IPS DF 4.7 (cell line): ENCODE results near the gene TNFRSF25.
"Not testable (repeated sequence)": the region's sequence is repeated elsewhere in the genome, so short reads cannot be mapped to it uniquely, and the experiment has no call there.

Experiments
- DNase-seq: peaks from one replicate; pipeline ENCODE4 v3.0.0-alpha.2; 2013; ENCODE audit warnings: low spot score; ENCODE audit errors: extremely low read depth

Gene TNFRSF25

GRCh38 chr1:6470132-6471085 is 4.4 kb upstream of the TNFRSF25 start:
- no peak for DNase-seq

GRCh38 chr1:6468729-6469461 is 2.9 kb upstream of the TNFRSF25 start:
- DNase-seq, result no peak

DNA sequence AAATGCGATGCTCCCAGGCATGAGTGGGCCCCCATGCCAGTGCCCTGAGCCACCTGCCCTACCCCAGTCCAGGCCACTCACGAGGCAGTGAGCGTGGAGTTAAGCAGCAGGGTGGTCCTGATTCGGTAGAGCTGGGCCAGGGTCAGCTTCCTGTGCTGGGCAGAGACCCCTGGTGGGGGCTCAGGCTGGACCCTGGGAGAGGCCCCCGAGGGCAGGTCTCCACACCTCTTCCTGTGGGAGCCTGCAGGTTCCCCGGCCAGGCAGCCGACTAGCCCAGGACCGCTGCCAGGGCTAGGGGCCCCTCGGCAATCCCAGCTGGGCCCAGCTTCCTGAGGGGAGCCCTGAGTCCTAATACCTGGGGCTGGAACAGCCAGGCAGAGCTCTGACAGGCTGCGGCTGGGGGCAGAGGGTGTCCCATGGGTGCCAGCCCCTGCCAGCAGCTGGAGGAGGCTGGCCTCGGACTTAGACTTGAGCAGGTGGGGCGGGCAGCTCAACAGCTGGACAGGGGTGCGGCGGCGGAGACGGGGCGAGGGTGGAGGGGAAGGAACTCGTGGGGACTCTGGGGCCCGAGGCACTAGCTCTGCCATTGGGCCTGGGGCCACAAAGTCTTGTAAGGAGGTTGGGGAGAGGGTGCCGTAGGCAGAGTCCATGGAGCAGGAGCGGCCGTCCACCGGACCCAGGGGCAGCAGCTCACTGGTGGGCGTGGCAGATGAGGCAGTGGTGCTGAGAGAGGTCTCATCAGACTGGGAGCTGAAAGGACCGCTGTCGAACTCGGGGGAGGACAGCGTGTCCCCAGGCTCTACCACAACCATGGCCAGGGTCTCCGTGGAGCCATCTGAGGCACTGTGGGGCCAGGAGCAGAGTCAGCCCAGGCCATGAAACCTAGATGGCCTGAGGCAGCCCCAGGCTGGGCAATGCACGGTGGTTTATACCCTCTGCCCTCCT is 2.0 kb upstream of the TNFRSF25 start:
- no peak for DNase-seq

- DNase-seq, result no peak
Measured at GRCh38 chr1:6467224-6467623, 1.3 kb upstream of the TNFRSF25 start.

GRCh38 chr1:6466751-6467150 is 778 bp upstream of the TNFRSF25 start:
- DNase-seq, result no peak

- no peak for DNase-seq
Measured at GRCh38 chr1:6465461-6466005, 440 bp downstream of the TNFRSF25 start.

- DNase-seq, result no peak
Measured at GRCh38 chr1:6464915-6465314, 1.1 kb downstream of the TNFRSF25 start.

GRCh38 chr1:6464514-6464836 is 1.5 kb downstream of the TNFRSF25 start:
- DNase-seq, result no peak

DNA sequence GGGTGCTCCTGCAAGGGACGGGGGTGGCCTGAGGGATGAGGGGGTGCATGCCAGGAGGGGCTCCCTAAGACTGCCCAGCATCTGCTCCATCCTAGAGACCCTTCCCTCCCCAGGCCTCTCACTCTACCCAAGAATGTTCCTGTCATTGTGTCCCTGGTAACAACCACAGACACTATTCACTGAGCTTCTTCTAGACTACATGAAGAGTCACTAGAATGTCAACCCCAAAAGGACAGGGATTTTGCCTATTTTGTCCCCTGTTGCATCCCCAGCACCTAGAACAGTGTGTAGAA is 2.9 kb downstream of the TNFRSF25 start:
- DNase-seq, result no peak

- DNase-seq, result no peak
Measured at GRCh38 chr1:6462412-6463119, 3.4 kb downstream of the TNFRSF25 start.

- no peak for DNase-seq
Measured at GRCh38 chr1:6461538-6462411, 4.2 kb downstream of the TNFRSF25 start.

DNA sequence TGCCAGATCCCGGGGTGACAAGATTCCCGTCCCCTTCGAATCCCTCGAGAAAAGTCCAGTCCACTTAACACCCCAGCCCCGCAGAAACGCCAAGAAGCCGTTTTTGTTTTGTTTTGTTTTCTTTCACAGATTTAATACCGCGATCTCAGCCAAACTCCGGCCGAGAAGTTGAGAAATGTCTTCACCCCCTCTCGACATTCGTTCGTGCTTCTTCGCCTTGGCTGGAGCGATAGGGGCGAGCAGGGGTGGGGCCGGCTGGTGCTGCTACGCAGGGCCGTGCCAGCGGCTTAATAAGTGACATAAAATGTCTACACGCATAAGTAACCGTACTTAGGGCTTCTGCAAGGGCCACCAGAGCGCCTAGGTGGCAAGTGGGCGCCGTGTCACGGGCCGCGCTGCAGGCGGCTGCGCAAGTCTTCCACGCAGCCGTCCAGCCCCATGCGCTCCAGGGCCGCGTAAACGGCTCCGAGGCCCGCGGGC is 4.9 kb downstream of the TNFRSF25 start:
- no peak for DNase-seq

DNA sequence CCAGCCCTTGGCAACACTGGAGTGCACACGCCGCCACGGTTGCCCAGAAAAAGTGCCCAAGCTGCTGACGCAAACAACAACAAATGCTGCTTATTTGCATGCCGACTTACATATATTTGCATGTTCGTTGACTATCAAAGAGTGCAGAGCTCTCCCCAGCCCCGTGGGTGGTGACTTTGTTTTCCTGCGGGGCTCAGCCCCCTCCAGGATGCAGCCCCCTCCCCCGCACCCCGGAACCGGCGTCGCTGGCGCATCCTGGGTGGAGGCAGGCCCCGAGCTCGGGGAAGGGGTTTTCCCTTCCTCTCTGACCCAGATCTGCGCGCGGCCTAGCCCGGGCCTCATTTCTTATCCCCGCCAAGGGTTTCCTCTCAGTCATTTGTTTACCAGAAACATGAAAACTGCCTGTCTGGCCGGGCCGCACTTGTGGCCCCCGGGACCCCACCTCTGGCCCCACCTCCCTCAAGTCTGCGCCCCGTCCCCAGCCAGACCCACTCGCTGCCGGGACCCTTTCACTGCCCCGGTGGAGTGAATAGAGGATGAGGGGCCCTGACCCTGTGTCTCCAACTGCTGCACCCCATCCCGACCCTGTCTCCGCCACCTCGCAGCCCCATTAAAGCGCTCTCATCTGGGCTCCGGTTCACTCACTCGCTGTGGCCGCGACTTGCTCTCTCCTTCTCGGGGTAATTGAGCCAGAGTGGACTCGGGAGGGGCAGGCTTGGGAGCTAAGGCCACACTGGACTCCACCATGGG is 5.5 kb downstream of the TNFRSF25 start:
- no peak for DNase-seq

- no peak for DNase-seq
Measured at GRCh38 chr1:6459850-6460265, 6.1 kb downstream of the TNFRSF25 start.

DNA sequence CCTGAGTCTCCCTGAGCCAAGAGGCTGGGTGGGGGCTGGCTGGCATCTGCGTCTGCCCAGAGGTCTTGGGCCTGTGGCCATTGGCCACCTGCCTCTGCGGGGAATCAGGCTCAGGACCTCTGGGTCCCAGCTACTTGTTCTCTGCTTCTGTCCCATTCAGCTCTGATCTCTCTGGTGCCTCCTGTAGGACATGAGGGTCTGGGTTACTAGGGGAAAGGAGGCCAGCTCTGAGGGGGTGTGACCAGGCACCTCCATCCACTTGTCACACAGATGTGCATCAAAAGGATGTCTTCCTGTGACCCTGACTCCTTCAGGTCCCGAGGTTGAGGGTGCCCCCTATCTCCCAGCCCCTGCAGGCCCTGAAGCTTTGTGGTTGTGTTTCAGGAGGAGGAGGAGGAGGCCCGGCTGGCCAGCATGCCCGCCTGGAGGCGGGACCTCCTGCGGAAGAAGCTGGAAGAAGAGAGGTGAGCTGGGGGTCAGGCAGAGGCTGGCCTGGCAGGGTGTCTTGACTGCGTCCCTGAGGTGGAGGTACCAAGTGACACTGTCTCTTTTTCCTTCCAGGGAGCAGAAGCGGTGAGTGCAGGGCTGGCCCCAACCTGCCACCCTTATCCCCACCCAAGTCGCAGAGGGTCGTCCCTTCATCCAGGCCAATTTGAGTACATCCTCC is 9.0 kb downstream of the TNFRSF25 start:
- no peak for DNase-seq

- not testable (repeated sequence) for DNase-seq
Measured at GRCh38 chr1:6455752-6456520, 10.0 kb downstream of the TNFRSF25 start.

GRCh38 chr1:6454856-6455751 is 10.9 kb downstream of the TNFRSF25 start:
- no peak for DNase-seq
